Measurements from ENCODE around the gene ANXA5. TPM values are rescaled to one million over a fixed set of nuclear protein-coding genes. Genes with fewer than 3 reads are reported as not detected.
"Not testable (repeated sequence)": the region's sequence is repeated elsewhere in the genome, so short reads cannot be mapped to it uniquely, and the experiment has no call there.

ANXA5 gene
- total RNA-seq, 1 donor from 2014 or later: 203 TPM

DNA sequence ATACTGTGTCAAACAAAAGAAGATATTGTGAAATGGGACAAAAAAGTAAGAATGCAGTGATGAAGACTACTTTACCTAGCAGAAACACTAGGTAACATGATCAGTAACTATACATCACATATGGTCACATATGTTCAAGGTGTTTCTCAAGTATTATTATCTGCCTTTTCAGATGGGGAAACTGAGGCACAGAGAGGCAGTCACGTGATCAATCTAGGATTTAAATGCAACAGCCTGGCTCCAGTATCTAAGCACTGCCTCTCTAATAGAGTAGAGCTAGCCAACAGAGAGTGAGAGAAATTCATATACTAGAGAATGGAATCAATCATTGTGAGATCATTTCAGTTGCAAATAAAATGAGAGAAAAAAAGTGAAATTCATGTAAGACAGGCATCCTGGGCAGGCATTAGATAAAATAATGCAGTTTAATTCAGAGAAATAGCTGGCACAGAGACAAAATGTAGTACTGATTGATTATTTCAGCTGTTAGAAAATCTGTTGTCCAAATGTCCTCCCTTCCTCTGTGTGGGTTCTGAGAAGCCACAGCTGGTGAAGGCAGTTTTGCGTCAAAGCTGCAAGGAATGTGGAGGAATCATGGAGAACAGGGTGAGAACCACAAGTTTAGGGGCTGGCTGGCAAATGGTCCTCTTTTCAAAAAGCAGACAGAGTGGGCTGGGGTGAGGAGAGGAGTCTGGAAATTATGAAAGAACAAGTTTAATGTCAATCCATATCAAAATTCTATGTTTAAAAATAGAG, 42.2 kb upstream of the ANXA5 start:
- DNase-seq (ENCODE audit: low spot score in 2 of 2): no peak
- Histone ChIP-seq H3K27ac (no peak overlapping the region), H3K9me3 (no peaks in the 10 kb centered on the region), H3K27me3 (no peaks in the 10 kb centered on the region), H3K4me3 (no peak overlapping the region), H3K4me1 (no peaks in the 10 kb centered on the region), H3K36me3 (no peaks in the 10 kb centered on the region)
- TF ChIP-seq CTCF (IDR thresholded peaks at IDR 0.05): no peak
- intact Hi-C loops (cut with DNase I): loop anchor here (10.0 kb wide), 2 partner anchors 254 to 544 kb away; no protein-coding TSS in a partner anchor

DNA sequence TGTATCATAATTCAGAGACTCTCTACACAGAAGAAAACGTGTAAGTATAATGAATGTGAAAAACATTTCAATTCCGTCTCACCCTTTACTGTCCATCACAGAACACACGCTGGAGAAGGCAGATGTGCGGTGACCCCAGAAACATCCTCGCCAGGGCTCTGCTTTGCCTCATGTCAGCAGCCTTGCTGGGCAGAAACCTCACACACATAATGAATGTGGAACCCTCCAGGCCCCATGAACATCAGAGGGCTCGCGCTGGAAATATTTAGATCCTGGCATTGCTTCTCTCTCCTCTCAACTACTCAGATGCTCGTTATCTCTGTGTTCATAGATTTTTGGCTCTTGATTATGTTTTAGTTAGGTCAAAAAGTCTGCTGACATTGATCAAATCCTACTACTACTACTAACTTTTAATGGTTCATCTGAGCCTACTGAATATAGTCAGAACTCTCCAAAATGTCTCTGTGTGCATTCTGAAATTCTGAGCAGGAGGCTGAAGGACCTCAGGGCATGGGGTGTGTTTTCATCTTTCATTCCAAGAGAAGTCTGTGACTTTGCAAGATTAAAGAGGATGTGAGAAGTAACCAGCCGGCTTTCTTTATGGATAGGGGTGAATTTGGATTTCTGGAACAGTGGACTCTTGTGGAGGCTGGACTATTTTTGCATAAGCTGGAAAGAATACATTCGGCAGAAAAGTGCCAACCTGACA, 41.2 kb upstream of the ANXA5 start:
- H3K36me3 ChIP-seq: no peaks in the 10 kb centered on the region
- no peaks in the 10 kb centered on the region for H3K4me1 ChIP-seq
- intact Hi-C loops (cut with DNase I): loop anchor here (2.0 to 10.0 kb wide), 3 partner anchors 253 to 543 kb away; no protein-coding TSS in a partner anchor
- no peak overlapping the region for H3K4me3 ChIP-seq
- no peaks in the 10 kb centered on the region for H3K9me3 ChIP-seq
- DNase-seq (ENCODE audit: low spot score in 2 of 2): no peak
- H3K27me3 ChIP-seq: no peaks in the 10 kb centered on the region
- no peak for TF ChIP-seq CTCF (IDR thresholded peaks at IDR 0.05)
- H3K27ac ChIP-seq: no peak overlapping the region

GRCh38 chr4:121736735-121737351, 40.1 kb upstream of the ANXA5 start:
- peak; percentile 21 to 55 (median 28) for TF ChIP-seq CTCF (IDR thresholded peaks at IDR 0.05)
- Histone ChIP-seq H3K9me3 (no peaks in the 10 kb centered on the region), H3K36me3 (no peaks in the 10 kb centered on the region), H3K4me3 (no peak overlapping the region), H3K27ac (no peak overlapping the region), H3K4me1 (no peaks in the 10 kb centered on the region), H3K27me3 (no peaks in the 10 kb centered on the region)
- intact Hi-C loops (cut with DNase I): loop anchor here (2.0 to 10.0 kb wide), 3 partner anchors 252 to 542 kb away; no protein-coding TSS in a partner anchor
- no peak for DNase-seq (ENCODE audit: low spot score in 2 of 2)

GRCh38 chr4:121734571-121734970, 37.8 kb upstream of the ANXA5 start:
- Histone ChIP-seq H3K4me3 (no peak overlapping the region), H3K27ac (no peak overlapping the region), H3K9me3 (no peaks in the 10 kb centered on the region), H3K36me3 (no peaks in the 10 kb centered on the region), H3K4me1 (no peaks in the 10 kb centered on the region), H3K27me3 (no peaks in the 10 kb centered on the region)
- intact Hi-C loops (cut with DNase I): loop anchor here (10.0 kb wide), 2 partner anchors 250 to 540 kb away; no protein-coding TSS in a partner anchor
- no peak for DNase-seq (ENCODE audit: low spot score in 2 of 2)
- TF ChIP-seq CTCF (IDR thresholded peaks at IDR 0.05): no peak

- TF ChIP-seq CTCF (IDR thresholded peaks at IDR 0.05): no peak
- Histone ChIP-seq H3K9me3 (no peaks in the 10 kb centered on the region), H3K27me3 (no peaks in the 10 kb centered on the region), H3K4me1 (no peaks in the 10 kb centered on the region), H3K27ac (no peak overlapping the region), H3K36me3 (no peaks in the 10 kb centered on the region), H3K4me3 (no peak overlapping the region)
- intact Hi-C loops (cut with DNase I): loop anchor here (10.0 kb wide), 2 partner anchors 249 to 539 kb away; no protein-coding TSS in a partner anchor
- DNase-seq (ENCODE audit: low spot score in 2 of 2): no peak
Observed at GRCh38 chr4:121733942-121734341, 37.2 kb upstream of the ANXA5 start.

- H3K9me3 ChIP-seq; H3K36me3 ChIP-seq; DNase-seq (ENCODE audit: low spot score in 2 of 2); H3K27me3 ChIP-seq; H3K4me3 ChIP-seq; H3K27ac ChIP-seq; H3K4me1 ChIP-seq: not testable (repeated sequence)
- intact Hi-C loops (cut with DNase I): loop anchor here (5.0 to 10.0 kb wide), 3 partner anchors 42 to 535 kb away; no protein-coding TSS in a partner anchor
Observed at GRCh38 chr4:121729753-121730152, 33.0 kb upstream of the ANXA5 start.

Data from ascending aorta (tissue), 2 donors.